Measurements from ENCODE around the gene MAP3K13. TPM values are rescaled to one million over a fixed set of nuclear protein-coding genes. Genes with fewer than 3 reads are reported as not detected.

Gene MAP3K13
- total RNA-seq, 4 donors from 2014 or later = 17.2 to 42.6 (median 31.9) TPM

DNA sequence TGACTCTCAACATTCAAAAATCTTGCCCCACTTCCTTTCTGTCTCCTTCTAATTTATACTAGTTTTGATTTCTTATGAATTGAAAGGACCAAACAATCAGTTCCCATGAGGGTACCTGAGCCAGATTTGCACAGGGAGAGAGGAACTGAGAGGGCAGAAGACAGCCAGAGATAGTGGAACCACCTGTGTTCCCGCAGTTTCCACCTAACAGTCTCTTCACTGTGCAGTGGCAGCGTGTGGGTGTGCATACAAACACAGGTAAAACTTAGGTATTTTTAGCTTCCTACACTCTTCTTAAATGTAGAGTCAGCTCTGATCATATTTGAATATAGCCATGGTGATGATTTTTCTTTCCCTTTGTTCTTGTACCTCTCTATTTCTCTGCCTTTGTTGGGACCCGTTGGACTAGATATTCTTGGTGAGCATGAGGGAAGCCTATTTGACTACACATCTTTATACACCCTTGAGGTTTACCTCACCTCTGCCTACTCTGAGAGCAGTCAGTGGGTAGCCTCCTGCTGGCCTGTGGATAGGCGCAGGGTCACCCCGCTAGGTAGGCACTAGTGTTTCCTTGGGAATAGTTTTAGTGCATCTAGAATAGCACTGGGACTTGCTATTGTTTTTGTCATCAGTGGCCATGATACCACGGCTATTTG is 58.8 kb downstream of the MAP3K13 start:
- intact Hi-C loops (cut with DNase I; ENCODE audit: low total_unique reads) = no loop called here
- peak overlapping the region; percentile 46 to 75 (median 68) for H3K27ac ChIP-seq
- H3K9me3 ChIP-seq = no peaks in the 10 kb centered on the region
- H3K4me3 ChIP-seq = no peak overlapping the region
- WGBS, 2 donors (ENCODE audit: low coverage in 1 of 2) = 78 to 89% methylated on average over 4 to 6 of the region's 6 CpGs
- no peak for TF ChIP-seq POLR2AphosphoS5 (IDR thresholded peaks at IDR 0.05)
- no peak for TF ChIP-seq EP300 (IDR thresholded peaks at IDR 0.05; ENCODE audit: low read depth)
- TF ChIP-seq, protein P1, sequence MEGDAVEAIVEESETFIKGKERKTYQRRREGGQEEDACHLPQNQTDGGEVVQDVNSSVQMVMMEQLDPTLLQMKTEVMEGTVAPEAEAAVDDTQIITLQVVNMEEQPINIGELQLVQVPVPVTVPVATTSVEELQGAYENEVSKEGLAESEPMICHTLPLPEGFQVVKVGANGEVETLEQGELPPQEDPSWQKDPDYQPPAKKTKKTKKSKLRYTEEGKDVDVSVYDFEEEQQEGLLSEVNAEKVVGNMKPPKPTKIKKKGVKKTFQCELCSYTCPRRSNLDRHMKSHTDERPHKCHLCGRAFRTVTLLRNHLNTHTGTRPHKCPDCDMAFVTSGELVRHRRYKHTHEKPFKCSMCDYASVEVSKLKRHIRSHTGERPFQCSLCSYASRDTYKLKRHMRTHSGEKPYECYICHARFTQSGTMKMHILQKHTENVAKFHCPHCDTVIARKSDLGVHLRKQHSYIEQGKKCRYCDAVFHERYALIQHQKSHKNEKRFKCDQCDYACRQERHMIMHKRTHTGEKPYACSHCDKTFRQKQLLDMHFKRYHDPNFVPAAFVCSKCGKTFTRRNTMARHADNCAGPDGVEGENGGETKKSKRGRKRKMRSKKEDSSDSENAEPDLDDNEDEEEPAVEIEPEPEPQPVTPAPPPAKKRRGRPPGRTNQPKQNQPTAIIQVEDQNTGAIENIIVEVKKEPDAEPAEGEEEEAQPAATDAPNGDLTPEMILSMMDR (IDR thresholded peaks at IDR 0.05) = no peak
- TF ChIP-seq POLR2A (IDR thresholded peaks at IDR 0.05) = no peak
- H3K36me3 ChIP-seq = no peaks in the 10 kb centered on the region
- no peak for DNase-seq
- peaks cover 0 to 38% (median 19%) of the 10 kb centered on the region in 4 donors for H3K4me1 ChIP-seq
- no peaks in the 10 kb centered on the region for H3K27me3 ChIP-seq
- in situ Hi-C loops (cut with MboI; ENCODE audit: low pct_ligation_motif_present in 1 of 4, low pct_unique_long_range_greater_than_20kb in 1 of 4, low sequenced_read_pairs in 3 of 4) = no loop called here

DNA sequence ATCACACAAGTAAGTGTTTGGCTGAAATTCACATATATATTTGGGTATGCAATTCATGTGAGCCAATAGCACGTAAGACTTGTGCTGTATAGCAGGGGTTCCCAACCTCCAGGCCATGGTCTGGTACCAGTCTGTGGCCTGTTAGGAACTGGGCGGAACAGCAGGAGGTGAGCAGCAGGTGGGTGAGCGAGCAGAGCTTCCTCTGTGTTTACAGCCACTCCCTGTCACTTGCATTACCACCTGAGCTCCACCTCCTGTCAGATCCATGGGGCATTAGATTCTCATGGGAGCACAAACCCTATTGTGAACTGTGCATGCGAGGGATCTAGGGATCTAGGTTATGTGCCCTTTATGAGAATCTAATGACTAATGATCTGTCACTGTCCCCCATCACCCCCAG is 59.7 kb downstream of the MAP3K13 start:
- Histone ChIP-seq H3K36me3 (no peaks in the 10 kb centered on the region), H3K4me3 (no peak overlapping the region), H3K9me3 (no peaks in the 10 kb centered on the region), H3K27ac (peak overlapping the region; percentile 14 to 72 (median 30)), H3K27me3 (no peaks in the 10 kb centered on the region), H3K4me1 (peaks cover 0 to 38% (median 19%) of the 10 kb centered on the region in 4 donors)
- TF ChIP-seq EP300 (IDR thresholded peaks at IDR 0.05; ENCODE audit: low read depth) = no peak
- TF ChIP-seq POLR2A (IDR thresholded peaks at IDR 0.05) = no peak
- TF ChIP-seq, protein P1 (IDR thresholded peaks at IDR 0.05) = no peak
- TF ChIP-seq POLR2AphosphoS5 (IDR thresholded peaks at IDR 0.05) = no peak
- DNase-seq = peak; percentile 60
- 53 to 74% methylated on average over 2 to 4 of the region's 4 CpGs for WGBS, 2 donors (ENCODE audit: low coverage in 1 of 2)
- intact Hi-C loops (cut with DNase I; ENCODE audit: low total_unique reads) (no loop called here), in situ Hi-C loops (cut with MboI; ENCODE audit: low pct_ligation_motif_present in 1 of 4, low pct_unique_long_range_greater_than_20kb in 1 of 4, low sequenced_read_pairs in 3 of 4) (no loop called here)

DNA sequence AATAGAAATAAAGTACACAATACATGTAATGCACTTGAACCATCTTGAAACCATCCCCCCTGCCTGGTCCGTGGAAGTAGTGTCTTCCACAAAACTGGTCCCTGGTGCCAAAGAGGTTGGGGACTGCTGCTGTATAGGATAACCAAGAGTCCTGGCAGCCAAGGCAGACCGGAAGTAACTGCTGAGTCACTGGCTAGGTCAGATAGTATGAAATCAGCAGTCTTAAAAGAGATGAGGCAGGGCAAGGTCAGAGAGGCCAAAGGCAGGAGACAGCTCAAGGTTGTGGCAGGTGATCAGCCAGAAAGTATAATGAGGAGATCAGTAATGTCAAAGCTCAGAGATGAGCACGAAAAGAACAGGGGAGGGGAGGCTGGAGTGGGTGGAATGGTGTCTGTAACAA is 60.2 kb downstream of the MAP3K13 start:
- WGBS, 2 donors (ENCODE audit: low coverage in 1 of 2) = 60 to 78% methylated on average over 1 to 3 of the region's 3 CpGs
- Histone ChIP-seq H3K27me3 (no peaks in the 10 kb centered on the region), H3K4me1 (peaks cover 0 to 38% (median 19%) of the 10 kb centered on the region in 4 donors), H3K27ac (peak overlapping the region; percentile 14 to 72 (median 30)), H3K4me3 (no peak overlapping the region), H3K36me3 (no peaks in the 10 kb centered on the region), H3K9me3 (no peaks in the 10 kb centered on the region)
- DNase-seq = peak; percentile 29
- TF ChIP-seq EP300 (IDR thresholded peaks at IDR 0.05; ENCODE audit: low read depth) (no peak), POLR2AphosphoS5 (IDR thresholded peaks at IDR 0.05) (no peak), POLR2A (IDR thresholded peaks at IDR 0.05) (no peak)
- TF ChIP-seq, protein P1 (IDR thresholded peaks at IDR 0.05) = no peak
- intact Hi-C loops (cut with DNase I; ENCODE audit: low total_unique reads) (no loop called here), in situ Hi-C loops (cut with MboI; ENCODE audit: low pct_ligation_motif_present in 1 of 4, low pct_unique_long_range_greater_than_20kb in 1 of 4, low sequenced_read_pairs in 3 of 4) (no loop called here)

DNA sequence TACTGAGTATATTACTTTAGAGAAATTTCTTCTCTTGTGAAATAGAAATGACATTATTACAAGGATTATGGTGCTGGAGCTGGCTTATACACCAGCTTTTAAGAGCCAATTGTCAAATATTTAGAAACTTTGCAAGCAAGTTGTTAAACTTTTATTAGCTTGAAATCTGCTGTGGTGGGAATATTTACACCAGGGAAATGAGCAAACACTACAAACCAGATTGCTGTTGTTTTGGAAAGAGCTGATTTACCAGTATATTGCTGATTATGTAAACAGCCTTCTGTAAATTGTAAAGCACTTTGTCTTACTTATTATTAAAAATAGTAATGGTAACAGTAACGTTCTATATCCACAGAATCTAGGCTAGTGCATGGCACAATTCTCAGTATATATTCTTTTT is 61.5 kb downstream of the MAP3K13 start:
- Histone ChIP-seq H3K27ac (no peak overlapping the region), H3K36me3 (no peaks in the 10 kb centered on the region), H3K4me3 (no peak overlapping the region), H3K4me1 (peaks cover 0 to 38% (median 19%) of the 10 kb centered on the region in 4 donors), H3K9me3 (no peaks in the 10 kb centered on the region), H3K27me3 (no peaks in the 10 kb centered on the region)
- WGBS, 2 donors (ENCODE audit: low coverage in 1 of 2) = 74 to 100% methylated on average over 1 of the region's 1 CpG
- in situ Hi-C loops (cut with MboI; ENCODE audit: low pct_ligation_motif_present in 1 of 4, low pct_unique_long_range_greater_than_20kb in 1 of 4, low sequenced_read_pairs in 3 of 4) (no loop called here), intact Hi-C loops (cut with DNase I; ENCODE audit: low total_unique reads) (no loop called here)
- no peak for DNase-seq
- TF ChIP-seq, protein P1 (IDR thresholded peaks at IDR 0.05) = no peak
- TF ChIP-seq POLR2AphosphoS5 (IDR thresholded peaks at IDR 0.05) (no peak), EP300 (IDR thresholded peaks at IDR 0.05; ENCODE audit: low read depth) (no peak)
